A673 (cell line): ENCODE data around the gene ZDHHC5. TPM values are rescaled to one million over a fixed set of nuclear protein-coding genes. Genes with fewer than 3 reads are reported as not detected.

Source experiments
- BruUV-seq: library from RNA; stranded (reverse); fragments of 400-500 nt; replicated peaks from 2 replicates; lab custom pipeline; 2021; lab: Mats Ljungman, UMichigan
- CTCF ChIA-PET: fragments of 300-600 bp; sonication (Branson Sonifier 250); formaldehyde crosslinking; loops from one replicate; lab custom pipeline; 2022; ENCODE audit warnings: antibody characterized with exemption; lab: Charles Lee
- POLR2A ChIA-PET: fragments of 300-600 bp; sonication (Branson Sonifier 250); formaldehyde crosslinking; loops from one replicate; lab custom pipeline; 2022; ENCODE audit warnings: antibody characterized with exemption; ENCODE audit not compliant: low non-redundant PET; lab: Charles Lee
- DNase-seq: peaks from one replicate; pipeline ENCODE4 v3.0.0-alpha.2; 2015; ENCODE audit warnings: low spot score
- H3K27ac ChIP-seq: fragments of 200-600 bp; sonication (generic); 2 replicates; pipeline ENCODE4 v1.5.1; 2016; ENCODE audit warnings: mixed run types, low read depth, mild to moderate bottlenecking, mixed read lengths, antibody characterized with exemption, low read length; ENCODE audit not compliant: poor library complexity, severe bottlenecking
- H3K27me3 ChIP-seq: fragments of 200-600 bp; sonication (generic); replicated peaks from 2 replicates; pipeline ENCODE4 v1.6.1; 2017; ENCODE audit warnings: mixed run types, low read depth, mild to moderate bottlenecking, mixed read lengths, antibody characterized with exemption, low read length; ENCODE audit not compliant: insufficient read depth, poor library complexity
- H3K36me3 ChIP-seq: fragments of 200-600 bp; sonication (generic); 2 replicates; pipeline ENCODE4 v1.6.1; 2016; ENCODE audit warnings: mixed run types, mild to moderate bottlenecking, mixed read lengths, antibody characterized with exemption, low read length; ENCODE audit not compliant: insufficient read depth, poor library complexity, severe bottlenecking
- H3K4me1 ChIP-seq: fragments of 200-600 bp; sonication (generic); 2 replicates; pipeline ENCODE4 v1.6.1; 2017; ENCODE audit warnings: mixed run types, mild to moderate bottlenecking, mixed read lengths, antibody characterized with exemption, low read length; ENCODE audit not compliant: insufficient read depth, poor library complexity, severe bottlenecking
- H3K4me3 ChIP-seq: fragments of 200-600 bp; sonication (generic); 2 replicates; pipeline ENCODE4 v1.5.1; 2016; ENCODE audit warnings: low read depth, mixed run types, mild to moderate bottlenecking, mixed read lengths, low read length; ENCODE audit not compliant: poor library complexity, severe bottlenecking
- H3K9me3 ChIP-seq: fragments of 200-600 bp; sonication (generic); 2 replicates; pipeline ENCODE4 v1.6.1; 2016; ENCODE audit warnings: mixed run types, low read depth, mild to moderate bottlenecking, mixed read lengths, antibody characterized with exemption, low read length; ENCODE audit not compliant: poor library complexity, severe bottlenecking
- EZH2 ChIP-seq: fragments of 200-600 bp; sonication (generic); IDR thresholded peaks from 2 replicates; pipeline ENCODE4 v1.6.1; 2017; ENCODE audit warnings: borderline replicate concordance, low read depth, mild to moderate bottlenecking, mixed read lengths, antibody characterized with exemption, low read length; ENCODE audit not compliant: poor library complexity, severe bottlenecking
- intact Hi-C: fragments of 100-400 bp; cut with micrococcal nuclease; formaldehyde crosslinking; loops from one replicate; pipeline ENCODE4 v1.10.0; 2022; ENCODE audit not compliant: unreplicated experiment
- total RNA-seq: library from RNA; stranded (reverse); gene quantifications from 2 replicates; pipeline ENCODE4 v1.2.3, GENCODE V29; 2021
- TF ChIP-seq, protein P1 (sequence below): fragments of 300-800, 200-600 bp; sonication (generic); conservative IDR thresholded peaks from 2 replicates; pipeline ENCODE4 v1.5.1; 2017; ENCODE audit warnings: low read depth, mild to moderate bottlenecking, antibody characterized with exemption, low read length, moderate library complexity, mixed read lengths

ZDHHC5 gene
- total RNA-seq, 1 experiment from 2014 or later: 76.9 TPM

DNA sequence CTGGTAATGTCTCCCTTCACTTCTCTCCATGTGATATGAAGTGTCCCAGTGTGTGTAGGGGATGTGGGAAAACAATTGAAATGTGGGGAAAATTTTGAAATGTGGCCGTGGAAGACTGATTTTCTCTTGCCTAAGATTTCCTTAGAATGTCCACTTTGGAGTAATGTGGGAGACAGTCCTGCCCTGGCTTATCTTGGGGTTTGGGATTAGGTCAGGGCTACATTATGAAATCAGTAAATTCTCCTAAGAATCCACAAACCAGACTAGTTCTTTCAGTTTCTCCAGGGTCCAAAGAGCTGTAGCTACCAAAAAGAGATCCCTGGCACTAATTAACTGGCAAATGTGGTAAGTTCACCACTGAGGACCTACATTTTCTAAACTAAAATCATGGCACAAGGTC lies 41.0 kb upstream of the ZDHHC5 start:
- Histone ChIP-seq H3K4me3 (no peak overlapping the region), H3K9me3 (no peaks in the 10 kb centered on the region), H3K4me1 (peaks cover 5% of the 10 kb centered on the region), H3K27me3 (peaks cover 7% of the 10 kb centered on the region), H3K36me3 (no peaks in the 10 kb centered on the region), H3K27ac (no peak overlapping the region)
- POLR2A ChIA-PET: no interaction called here
- CTCF ChIA-PET: no interaction called here
- no peak for TF ChIP-seq EZH2
- TF ChIP-seq, protein P1, sequence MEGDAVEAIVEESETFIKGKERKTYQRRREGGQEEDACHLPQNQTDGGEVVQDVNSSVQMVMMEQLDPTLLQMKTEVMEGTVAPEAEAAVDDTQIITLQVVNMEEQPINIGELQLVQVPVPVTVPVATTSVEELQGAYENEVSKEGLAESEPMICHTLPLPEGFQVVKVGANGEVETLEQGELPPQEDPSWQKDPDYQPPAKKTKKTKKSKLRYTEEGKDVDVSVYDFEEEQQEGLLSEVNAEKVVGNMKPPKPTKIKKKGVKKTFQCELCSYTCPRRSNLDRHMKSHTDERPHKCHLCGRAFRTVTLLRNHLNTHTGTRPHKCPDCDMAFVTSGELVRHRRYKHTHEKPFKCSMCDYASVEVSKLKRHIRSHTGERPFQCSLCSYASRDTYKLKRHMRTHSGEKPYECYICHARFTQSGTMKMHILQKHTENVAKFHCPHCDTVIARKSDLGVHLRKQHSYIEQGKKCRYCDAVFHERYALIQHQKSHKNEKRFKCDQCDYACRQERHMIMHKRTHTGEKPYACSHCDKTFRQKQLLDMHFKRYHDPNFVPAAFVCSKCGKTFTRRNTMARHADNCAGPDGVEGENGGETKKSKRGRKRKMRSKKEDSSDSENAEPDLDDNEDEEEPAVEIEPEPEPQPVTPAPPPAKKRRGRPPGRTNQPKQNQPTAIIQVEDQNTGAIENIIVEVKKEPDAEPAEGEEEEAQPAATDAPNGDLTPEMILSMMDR: no peak
- BruUV-seq: no TSS peak
- no peak for DNase-seq
- intact Hi-C loops: no loop called here

DNA sequence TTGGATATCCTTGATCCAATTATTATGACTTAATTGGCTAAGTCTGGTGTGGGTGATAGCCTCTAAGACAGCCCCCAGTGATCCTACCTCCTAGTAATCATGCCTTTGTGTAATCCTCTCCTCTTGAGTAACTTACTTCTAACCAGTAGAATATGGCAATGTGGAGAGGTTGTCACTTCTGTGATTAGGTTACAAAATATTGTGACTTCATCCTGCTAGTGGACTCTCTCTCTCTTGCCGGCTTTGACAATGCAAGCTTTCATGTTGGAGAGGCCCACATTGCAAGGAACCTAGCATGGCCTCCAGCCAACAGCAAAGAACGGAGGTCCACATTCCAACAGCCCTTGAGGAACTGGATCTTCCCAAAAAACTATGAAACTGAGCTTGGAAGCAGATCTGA lies 37.7 kb upstream of the ZDHHC5 start:
- H3K36me3 ChIP-seq: no peaks in the 10 kb centered on the region
- H3K27ac ChIP-seq: no peak overlapping the region
- H3K27me3 ChIP-seq: peaks cover 15% of the 10 kb centered on the region
- no peaks in the 10 kb centered on the region for H3K4me1 ChIP-seq
- POLR2A ChIA-PET: no interaction called here
- no peak overlapping the region for H3K4me3 ChIP-seq
- no peak for DNase-seq
- no TSS peak for BruUV-seq
- intact Hi-C loops: no loop called here
- CTCF ChIA-PET: no interaction called here
- H3K9me3 ChIP-seq: no peaks in the 10 kb centered on the region
- TF ChIP-seq, protein P1: no peak
- TF ChIP-seq EZH2: no peak

DNA sequence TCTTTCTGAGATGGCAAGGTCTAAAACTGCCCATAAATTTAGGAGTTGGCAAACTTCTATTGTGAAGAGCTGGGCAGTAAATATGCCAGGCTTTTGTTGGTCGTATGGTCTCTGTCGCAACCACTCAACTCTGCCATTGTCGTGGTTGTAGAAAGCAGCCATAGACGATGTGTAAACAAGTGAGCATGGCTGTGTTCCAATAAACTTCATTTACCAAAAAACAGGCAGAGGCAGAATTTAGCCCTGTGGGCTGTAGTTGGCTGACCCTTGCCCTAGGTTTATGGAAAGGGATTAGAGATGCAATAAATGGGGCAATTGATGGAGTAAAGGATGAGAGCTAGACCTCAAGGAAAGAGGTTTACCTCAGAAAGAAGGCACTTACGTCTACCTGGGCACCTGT lies 35.8 kb upstream of the ZDHHC5 start:
- ChIA-PET POLR2A (no interaction called here), CTCF (interaction anchor here (0.6 to 0.7 kb wide), 2 partner anchors 9 to 1768 kb away, joined by 3 to 4 read pairs; no protein-coding TSS in a partner anchor)
- no peak for DNase-seq
- Histone ChIP-seq H3K27me3 (peaks cover 15% of the 10 kb centered on the region), H3K27ac (no peak overlapping the region), H3K36me3 (no peaks in the 10 kb centered on the region), H3K9me3 (no peaks in the 10 kb centered on the region), H3K4me1 (no peaks in the 10 kb centered on the region), H3K4me3 (no peak overlapping the region)
- intact Hi-C loops: no loop called here
- no peak for TF ChIP-seq EZH2
- TF ChIP-seq, protein P1: no peak
- no TSS peak for BruUV-seq
